ENCODE results near the gene EIF5A2. TPM values are rescaled to one million over a fixed set of nuclear protein-coding genes. Genes with fewer than 3 reads are reported as not detected.
"Not testable (repeated sequence)": the region's sequence is repeated elsewhere in the genome, so short reads cannot be mapped to it uniquely, and the experiment has no call there.

The EIF5A2 gene
- total and polyA plus RNA-seq, 2 donors (not counting 1 experiment from before 2014, with no cell fraction given) = 1.7 to 4.1 TPM

GRCh38 chr3:170889132-170889531 is 19.3 kb downstream of the EIF5A2 start:
- H3K4me3 Mint-ChIP-seq = no peak overlapping the region
- H3K9ac ChIP-seq (ENCODE audit: low read length) = no peak overlapping the region
- intact Hi-C loops (cut with micrococcal nuclease) = no loop called here
- H3K4me2 ChIP-seq (replicated peaks; ENCODE audit: low read depth, low read length, poor library complexity, severe bottlenecking) = no peak overlapping the region
- H3K27me3 ChIP-seq (replicated peaks in 1 of 4; ENCODE audit: control extremely low read depth in 1 of 4, control insufficient read depth in 3 of 4, insufficient read depth in 4 of 4, low read length in 3 of 4) = peaks cover 0 to 3% (median 0%) of the 10 kb centered on the region in 4 experiments
- peaks cover 9% of the 10 kb centered on the region for H3K27me3 Mint-ChIP-seq
- no peak overlapping the region for H2AFZ ChIP-seq (ENCODE audit: insufficient read depth, low read depth, low read length, poor library complexity, severe bottlenecking)
- H3K9me3 Mint-ChIP-seq (ENCODE audit: insufficient read depth) = no peaks in the 10 kb centered on the region
- ATAC-seq (ENCODE audit: low read depth) (no peak), DNase-seq (no peak)
- H3K79me2 ChIP-seq (ENCODE audit: control insufficient read depth, insufficient read depth, low read length) = no peaks in the 10 kb centered on the region
- ChIA-PET POLR2A (no interaction called here), CTCF (no interaction called here)
- H3K27ac ChIP-seq (ENCODE audit: low read length in 2 of 2) = no peak overlapping the region
- H3K4me1 ChIP-seq (ENCODE audit: control insufficient read depth in 2 of 2, insufficient read depth in 2 of 2, low read length in 2 of 2) = no peaks in the 10 kb centered on the region
- H3K27ac Mint-ChIP-seq = no peak overlapping the region
- H4K20me1 ChIP-seq (ENCODE audit: control insufficient read depth, insufficient read depth, low read length, poor library complexity, severe bottlenecking) = no peaks in the 10 kb centered on the region
- no peak for TF ChIP-seq CTCF (IDR thresholded peaks at IDR 0.05)
- TF ChIP-seq EZH2 (IDR thresholded peaks at IDR 0.05; ENCODE audit: borderline replicate concordance, insufficient read depth, low read depth, low read length, poor library complexity, severe bottlenecking) = no peak
- H3K9me3 ChIP-seq (ENCODE audit: control extremely low read depth in 1 of 3, control insufficient read depth in 2 of 3, insufficient read depth in 1 of 3, low read length in 2 of 3) = no peaks in the 10 kb centered on the region
- no peaks in the 10 kb centered on the region for H3K4me1 Mint-ChIP-seq
- H3K36me3 ChIP-seq (replicated peaks in 1 of 2; ENCODE audit: control extremely low read depth in 1 of 2, control insufficient read depth in 1 of 2, extremely low read depth in 1 of 2, insufficient read depth in 2 of 2, low read length in 1 of 2) = no peaks in the 10 kb centered on the region
- H3K4me3 ChIP-seq (ENCODE audit: control extremely low read depth in 1 of 5, extremely low read depth in 1 of 5, insufficient read depth in 1 of 5, low read depth in 2 of 5, low read length in 4 of 5) = no peak overlapping the region

GRCh38 chr3:170884109-170884930 is 24.1 kb downstream of the EIF5A2 start:
- H3K4me2 ChIP-seq (replicated peaks; ENCODE audit: low read depth, low read length, poor library complexity, severe bottlenecking); H3K27me3 ChIP-seq (replicated peaks in 1 of 4; ENCODE audit: control extremely low read depth in 1 of 4, control insufficient read depth in 3 of 4, insufficient read depth in 4 of 4, low read length in 3 of 4); ATAC-seq (ENCODE audit: low read depth); H3K9me3 ChIP-seq (ENCODE audit: control extremely low read depth in 1 of 3, control insufficient read depth in 2 of 3, insufficient read depth in 1 of 3, low read length in 2 of 3); H3K36me3 ChIP-seq (replicated peaks in 1 of 2; ENCODE audit: control extremely low read depth in 1 of 2, control insufficient read depth in 1 of 2, extremely low read depth in 1 of 2, insufficient read depth in 2 of 2, low read length in 1 of 2); H3K4me3 ChIP-seq (ENCODE audit: control extremely low read depth in 1 of 5, extremely low read depth in 1 of 5, insufficient read depth in 1 of 5, low read depth in 2 of 5, low read length in 4 of 5); H3K4me3 Mint-ChIP-seq; DNase-seq; H3K4me1 ChIP-seq (ENCODE audit: control insufficient read depth in 2 of 2, insufficient read depth in 2 of 2, low read length in 2 of 2); intact Hi-C loops (cut with micrococcal nuclease); H4K20me1 ChIP-seq (ENCODE audit: control insufficient read depth, insufficient read depth, low read length, poor library complexity, severe bottlenecking); H3K79me2 ChIP-seq (ENCODE audit: control insufficient read depth, insufficient read depth, low read length); H3K27me3 Mint-ChIP-seq; H2AFZ ChIP-seq (ENCODE audit: insufficient read depth, low read depth, low read length, poor library complexity, severe bottlenecking); POLR2A ChIA-PET; H3K27ac ChIP-seq (ENCODE audit: low read length in 2 of 2); H3K4me1 Mint-ChIP-seq; H3K9ac ChIP-seq (ENCODE audit: low read length); H3K27ac Mint-ChIP-seq; H3K9me3 Mint-ChIP-seq (ENCODE audit: insufficient read depth): not testable (repeated sequence)
- 98% methylated on average over 17 of the region's 24 CpGs for WGBS (ENCODE audit: insufficient coverage)
- CTCF ChIA-PET = interaction anchor here (1.1 kb wide), 1 partner anchor 74 kb away, joined by 3 read pairs; no protein-coding TSS in a partner anchor

- CTCF ChIA-PET; ATAC-seq (ENCODE audit: low read depth): not testable (repeated sequence)
These were observed 29.7 kb downstream of the EIF5A2 start for GRCh38 chr3:170878688-170879087.

More at GRCh38 chr3:170878688-170879087, 29.7 kb downstream of the EIF5A2 start:
- H3K9me3 Mint-ChIP-seq (ENCODE audit: insufficient read depth); H3K27me3 ChIP-seq (replicated peaks in 1 of 4; ENCODE audit: control extremely low read depth in 1 of 4, control insufficient read depth in 3 of 4, insufficient read depth in 4 of 4, low read length in 3 of 4); H3K4me1 Mint-ChIP-seq; H3K4me2 ChIP-seq (replicated peaks; ENCODE audit: low read depth, low read length, poor library complexity, severe bottlenecking); H3K27ac ChIP-seq (ENCODE audit: low read length in 2 of 2); POLR2A ChIA-PET; H3K4me3 ChIP-seq (ENCODE audit: control extremely low read depth in 1 of 5, extremely low read depth in 1 of 5, insufficient read depth in 1 of 5, low read depth in 2 of 5, low read length in 4 of 5); H4K20me1 ChIP-seq (ENCODE audit: control insufficient read depth, insufficient read depth, low read length, poor library complexity, severe bottlenecking); H3K9ac ChIP-seq (ENCODE audit: low read length); H3K36me3 ChIP-seq (replicated peaks in 1 of 2; ENCODE audit: control extremely low read depth in 1 of 2, control insufficient read depth in 1 of 2, extremely low read depth in 1 of 2, insufficient read depth in 2 of 2, low read length in 1 of 2); H3K4me3 Mint-ChIP-seq; H2AFZ ChIP-seq (ENCODE audit: insufficient read depth, low read depth, low read length, poor library complexity, severe bottlenecking); H3K27ac Mint-ChIP-seq; H3K27me3 Mint-ChIP-seq; intact Hi-C loops (cut with micrococcal nuclease); H3K79me2 ChIP-seq (ENCODE audit: control insufficient read depth, insufficient read depth, low read length); H3K9me3 ChIP-seq (ENCODE audit: control extremely low read depth in 1 of 3, control insufficient read depth in 2 of 3, insufficient read depth in 1 of 3, low read length in 2 of 3); H3K4me1 ChIP-seq (ENCODE audit: control insufficient read depth in 2 of 2, insufficient read depth in 2 of 2, low read length in 2 of 2); DNase-seq: not testable (repeated sequence)
- WGBS (ENCODE audit: insufficient coverage) = no CpG with 5 or more reads among the region's 5 CpGs
